Activated B cell treated with CpG ODN at 0.5 μM for 24 hours (primary cell): ENCODE results near the gene ASAP3. TPM values are rescaled to one million over a fixed set of nuclear protein-coding genes. Genes with fewer than 3 reads are reported as not detected.

Source experiments
- ATAC-seq: fragments of 200-7000 bp; cut with Tn5 transposase; one replicate; pipeline ENCODE4 v1.10.0; 2021; ENCODE audit warnings: low read depth, mild to moderate bottlenecking, moderate library complexity
- CTCF ChIA-PET: fragments of 350-600 bp; sonication (Branson Sonifier 250); formaldehyde crosslinking; loops from one replicate; lab custom pipeline; 2021; ENCODE audit warnings: antibody characterized with exemption; lab: Charles Lee
- POLR2A ChIA-PET: fragments of 350-600 bp; sonication (Branson Sonifier 250); formaldehyde crosslinking; loops from one replicate; lab custom pipeline; 2021; ENCODE audit warnings: antibody characterized with exemption; lab: Charles Lee
- DNase-seq: peaks from one replicate; pipeline ENCODE4 v3.0.0; 2022
- H3K27ac Mint-ChIP-seq: one replicate; pipeline ENCODE4 v1.8.0; 2020; ENCODE audit warnings: mixed read lengths
- H3K27me3 Mint-ChIP-seq: one replicate; pipeline ENCODE4 v1.8.0; 2021; ENCODE audit warnings: mixed read lengths
- H3K36me3 Mint-ChIP-seq: one replicate; pipeline ENCODE4 v1.8.0; 2021; ENCODE audit warnings: low read depth, mixed read lengths
- H3K4me1 Mint-ChIP-seq: one replicate; pipeline ENCODE4 v1.8.0; 2021; ENCODE audit warnings: mixed read lengths
- H3K4me3 Mint-ChIP-seq: one replicate; pipeline ENCODE4 v1.8.0; 2020; ENCODE audit warnings: mild to moderate bottlenecking, mixed read lengths
- H3K9me3 Mint-ChIP-seq: one replicate; pipeline ENCODE4 v1.8.0; 2020; ENCODE audit warnings: mixed read lengths
- intact Hi-C: fragments of 100-400 bp; cut with micrococcal nuclease; formaldehyde crosslinking; loops from one replicate; pipeline ENCODE4 v1.15.1; 2024
- total RNA-seq: library from RNA; stranded (reverse); gene quantifications from 2 replicates; pipeline ENCODE4 v1.2.3, GENCODE V29; 2022
- TF ChIP-seq, protein P1 (sequence below): fragments of 200-600 bp; IDR thresholded peaks from one replicate; pipeline ENCODE4 v1.8.0; 2022; ENCODE audit warnings: antibody characterized with exemption, mild to moderate bottlenecking

The ASAP3 gene
- total RNA-seq, 1 donor from 2014 or later: 3.1 TPM

- no peaks in the 10 kb centered on the region for H3K9me3 Mint-ChIP-seq
- no peak for ATAC-seq
- DNase-seq: no peak
- TF ChIP-seq, protein P1, sequence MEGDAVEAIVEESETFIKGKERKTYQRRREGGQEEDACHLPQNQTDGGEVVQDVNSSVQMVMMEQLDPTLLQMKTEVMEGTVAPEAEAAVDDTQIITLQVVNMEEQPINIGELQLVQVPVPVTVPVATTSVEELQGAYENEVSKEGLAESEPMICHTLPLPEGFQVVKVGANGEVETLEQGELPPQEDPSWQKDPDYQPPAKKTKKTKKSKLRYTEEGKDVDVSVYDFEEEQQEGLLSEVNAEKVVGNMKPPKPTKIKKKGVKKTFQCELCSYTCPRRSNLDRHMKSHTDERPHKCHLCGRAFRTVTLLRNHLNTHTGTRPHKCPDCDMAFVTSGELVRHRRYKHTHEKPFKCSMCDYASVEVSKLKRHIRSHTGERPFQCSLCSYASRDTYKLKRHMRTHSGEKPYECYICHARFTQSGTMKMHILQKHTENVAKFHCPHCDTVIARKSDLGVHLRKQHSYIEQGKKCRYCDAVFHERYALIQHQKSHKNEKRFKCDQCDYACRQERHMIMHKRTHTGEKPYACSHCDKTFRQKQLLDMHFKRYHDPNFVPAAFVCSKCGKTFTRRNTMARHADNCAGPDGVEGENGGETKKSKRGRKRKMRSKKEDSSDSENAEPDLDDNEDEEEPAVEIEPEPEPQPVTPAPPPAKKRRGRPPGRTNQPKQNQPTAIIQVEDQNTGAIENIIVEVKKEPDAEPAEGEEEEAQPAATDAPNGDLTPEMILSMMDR: no peak
- intact Hi-C loops: no loop called here
- no peaks in the 10 kb centered on the region for H3K36me3 Mint-ChIP-seq
- H3K4me3 Mint-ChIP-seq: no peak overlapping the region
- peaks cover 20% of the 10 kb centered on the region for H3K27me3 Mint-ChIP-seq
- no peak overlapping the region for H3K27ac Mint-ChIP-seq
- ChIA-PET POLR2A (no interaction called here), CTCF (interaction anchor here (10.4 kb wide), 1 partner anchor 50 kb away, joined by 279 read pairs; no protein-coding TSS in a partner anchor)
- peaks cover 3% of the 10 kb centered on the region for H3K4me1 Mint-ChIP-seq
Observed at GRCh38 chr1:23492132-23492720, 8.2 kb upstream of the ASAP3 start.

GRCh38 chr1:23489842-23490241 is 5.9 kb upstream of the ASAP3 start:
- ChIA-PET CTCF (interaction anchor here (0.9 to 1.2 kb wide), 2 partner anchors 50 to 66 kb away, joined by 3 read pairs; no protein-coding TSS in a partner anchor), POLR2A (interaction anchor here (0.6 kb wide), 1 partner anchor 138 kb away, joined by 4 read pairs; no protein-coding TSS in a partner anchor)
- Mint-ChIP-seq H3K4me3 (no peak overlapping the region), H3K4me1 (peaks cover 5% of the 10 kb centered on the region), H3K36me3 (no peaks in the 10 kb centered on the region), H3K9me3 (no peaks in the 10 kb centered on the region), H3K27me3 (peaks cover 20% of the 10 kb centered on the region), H3K27ac (no peak overlapping the region)
- TF ChIP-seq, protein P1: no peak
- DNase-seq (no peak), ATAC-seq (no peak)
- intact Hi-C loops: no loop called here

DNA sequence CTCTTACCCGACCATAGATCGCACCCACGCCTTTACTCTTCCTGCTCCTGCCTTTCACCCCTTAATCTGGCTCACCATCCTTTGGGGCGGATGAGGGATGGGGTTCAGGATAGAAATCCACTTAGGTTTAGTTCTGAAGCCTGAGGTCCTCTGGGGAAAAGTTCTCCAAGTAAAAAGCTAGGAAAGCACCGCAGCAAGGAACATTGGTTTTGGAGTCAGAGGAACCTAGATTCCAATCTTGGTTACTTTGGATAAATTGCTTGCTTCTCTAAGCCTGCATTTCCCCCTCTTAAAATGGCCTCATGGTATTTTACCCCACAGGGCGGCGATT is 988 bp upstream of the ASAP3 start:
- DNase-seq (no peak), ATAC-seq (no peak)
- Mint-ChIP-seq H3K4me3 (peak overlapping the region; percentile 91), H3K4me1 (peaks cover 33% of the 10 kb centered on the region), H3K9me3 (no peaks in the 10 kb centered on the region), H3K27me3 (peaks cover 4% of the 10 kb centered on the region), H3K36me3 (peaks cover 1% of the 10 kb centered on the region), H3K27ac (peak overlapping the region; percentile 75)
- intact Hi-C loops: no loop called here
- ChIA-PET POLR2A (interaction anchor here (0.6 to 2.1 kb wide), 10 partner anchors 29 to 1139 kb away, joined by 3 to 9 read pairs (median 5); partner anchors contain the start of genes GALE and HNRNPR), CTCF (interaction anchor here (2.9 kb wide), 1 partner anchor 12 kb away, joined by 25 read pairs; no protein-coding TSS in a partner anchor)
- TF ChIP-seq, protein P1: no peak

DNA sequence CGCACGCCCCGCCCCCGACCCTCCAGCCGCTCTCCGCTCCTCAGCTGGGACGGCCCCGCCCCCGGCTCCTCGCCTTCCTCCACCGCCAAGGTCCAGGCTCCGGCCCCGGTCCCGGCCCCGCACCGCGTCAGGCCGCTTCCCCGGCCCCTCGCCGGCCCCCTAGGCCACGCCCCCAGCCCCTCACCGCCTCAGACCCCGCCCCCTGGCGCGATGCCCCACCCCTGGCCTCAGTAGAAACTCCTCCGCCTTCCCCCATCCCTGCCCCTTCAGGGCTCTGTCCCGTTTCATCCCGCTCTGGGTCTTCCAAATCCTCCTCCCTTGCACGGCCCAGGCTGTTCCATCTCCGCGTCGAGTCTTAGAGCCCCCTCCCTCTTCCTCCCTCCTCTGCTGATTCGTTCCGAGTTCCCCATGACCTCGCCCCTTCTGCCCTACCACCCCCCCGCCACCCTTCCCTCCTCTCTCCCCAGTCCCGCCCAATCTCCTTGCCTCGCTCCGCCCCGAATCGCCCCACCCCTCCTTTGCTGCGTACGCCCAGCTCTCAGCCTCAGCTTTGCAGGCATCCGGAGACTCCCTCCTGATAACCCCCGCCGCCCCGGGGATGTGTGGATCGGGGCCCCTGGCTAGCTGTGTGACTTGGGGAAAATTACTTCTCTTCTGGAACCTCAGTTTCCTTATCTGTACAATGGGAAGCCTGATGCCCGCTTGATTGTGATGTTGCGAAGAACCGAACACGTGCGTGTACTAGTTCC is 448 bp upstream of the ASAP3 start:
- Mint-ChIP-seq H3K4me1 (peaks cover 33% of the 10 kb centered on the region), H3K27me3 (peaks cover 4% of the 10 kb centered on the region), H3K9me3 (no peaks in the 10 kb centered on the region), H3K27ac (peak overlapping the region; percentile 75), H3K4me3 (peak overlapping the region; percentile 91), H3K36me3 (peaks cover 1% of the 10 kb centered on the region)
- DNase-seq (peak; percentile 81), ATAC-seq (peak; percentile 88)
- TF ChIP-seq, protein P1: no peak
- POLR2A ChIA-PET: interaction anchor here (0.5 to 2.1 kb wide), 16 partner anchors 29 to 1139 kb away, joined by 3 to 9 read pairs (median 5); partner anchors contain the start of genes GALE and HNRNPR
- intact Hi-C loops: loop anchor here (1.0 kb wide), 4 partner anchors 44 to 140 kb away; partner anchors contain the start of gene HNRNPR
- CTCF ChIA-PET: interaction anchor here (2.9 kb wide), 1 partner anchor 13 kb away, joined by 25 read pairs; no protein-coding TSS in a partner anchor

DNA sequence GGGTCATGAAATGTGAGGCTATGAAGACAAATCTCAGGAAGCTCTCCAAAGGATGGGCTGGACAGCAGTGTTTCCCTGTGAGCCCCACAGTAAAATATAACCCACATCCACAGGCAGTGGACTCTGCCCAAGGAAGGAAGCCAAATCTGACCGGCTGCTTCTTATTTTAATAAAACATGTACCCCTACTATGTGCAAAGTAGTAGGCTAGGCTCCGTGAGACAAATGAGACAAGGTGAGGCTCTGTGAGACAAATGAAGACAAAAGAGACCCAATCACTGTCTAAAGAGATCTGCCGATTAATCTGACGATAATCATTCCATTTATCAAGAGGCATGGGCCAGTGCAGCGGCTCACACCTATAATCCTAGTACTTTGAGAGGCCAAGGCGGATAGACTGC is 2.1 kb downstream of the ASAP3 start:
- ATAC-seq (no peak), DNase-seq (no peak)
- H3K9me3 Mint-ChIP-seq: no peaks in the 10 kb centered on the region
- H3K4me3 Mint-ChIP-seq: no peak overlapping the region
- TF ChIP-seq, protein P1: no peak
- ChIA-PET POLR2A (no interaction called here), CTCF (interaction anchor here (1.0 kb wide), 1 partner anchor 54 kb away, joined by 3 read pairs; no protein-coding TSS in a partner anchor)
- H3K36me3 Mint-ChIP-seq: peaks cover 1% of the 10 kb centered on the region
- peaks cover 4% of the 10 kb centered on the region for H3K27me3 Mint-ChIP-seq
- intact Hi-C loops: no loop called here
- H3K4me1 Mint-ChIP-seq: peaks cover 33% of the 10 kb centered on the region
- no peak overlapping the region for H3K27ac Mint-ChIP-seq
